ENCODE data around the gene SLC4A2. TPM values are rescaled to one million over a fixed set of nuclear protein-coding genes. Genes with fewer than 3 reads are reported as not detected.
A peak's percentile ranks its signal among the peaks of the same experiment; 100 is the strongest.

The SLC4A2 gene
- total RNA-seq, 1 experiment from 2014 or later = 164 TPM

GRCh38 chr7:151076863-151077704 is 17.7 kb downstream of the SLC4A2 start (continued):
- no peak for TF ChIP-seq TCF7 (CRISPR knock-in tag; IDR thresholded peaks at IDR 0.05; ENCODE audit: low read depth)

- no peaks in the 10 kb centered on the region for H3K27me3 Mint-ChIP-seq (ENCODE audit: low read depth)
- peaks cover 35% of the 10 kb centered on the region for H3K4me1 Mint-ChIP-seq
- no peak overlapping the region; the same call in 1 of the 2 replicates for H3K27ac Mint-ChIP-seq
- peaks cover 20% of the 10 kb centered on the region for H3K36me3 Mint-ChIP-seq
- no peak for DNase-seq (ENCODE audit: low spot score)
- POLR2A ChIA-PET = interaction anchor here (1.1 to 2.2 kb wide), 2 partner anchors 9 to 15 kb away, joined by 4 to 13 read pairs; no protein-coding TSS in a partner anchor
- H3K4me3 Mint-ChIP-seq = peak overlapping the region; percentile 24
- no peak for ATAC-seq
- CTCF ChIA-PET = interaction anchor here (0.6 to 4.8 kb wide), 13 partner anchors 8 to 90 kb away, joined by 3 to 64 read pairs (median 3); partner anchors contain the start of genes ABCB8 and AGAP3
- TF ChIP-seq E2F5 (CRISPR knock-in tag; IDR thresholded peaks at IDR 0.05) (no peak), ZNF219 (CRISPR knock-in tag; IDR thresholded peaks at IDR 0.05; ENCODE audit: borderline replicate concordance) (no peak)
- H3K9me3 Mint-ChIP-seq = no peaks in the 10 kb centered on the region
These were observed 18.4 kb downstream of the SLC4A2 start for GRCh38 chr7:151077705-151078232.

GRCh38 chr7:151078233-151079040 is 19.0 kb downstream of the SLC4A2 start:
- H3K4me3 Mint-ChIP-seq = peak overlapping the region; percentile 80
- peak overlapping the region; percentile 31 for H3K27ac Mint-ChIP-seq

GRCh38 chr7:151079199-151079910 is 20.0 kb downstream of the SLC4A2 start:
- ChIA-PET POLR2A (no interaction called here), CTCF (interaction anchor here (1.1 to 4.8 kb wide), 5 partner anchors 17 to 51 kb away, joined by 3 to 64 read pairs (median 8); partner anchors contain the start of gene ABCB8)
- no peaks in the 10 kb centered on the region for H3K27me3 Mint-ChIP-seq (ENCODE audit: low read depth)
- no peaks in the 10 kb centered on the region for H3K9me3 Mint-ChIP-seq
- TF ChIP-seq HMGXB4 (CRISPR knock-in tag; IDR thresholded peaks at IDR 0.05) (no peak), NR1H2 (CRISPR knock-in tag; IDR thresholded peaks at IDR 0.05) (no peak), SMAD4 (CRISPR knock-in tag; IDR thresholded peaks at IDR 0.05) (no peak), MAX (CRISPR knock-in tag; IDR thresholded peaks at IDR 0.05) (no peak)
- H3K4me3 Mint-ChIP-seq = peak overlapping the region; percentile 80
- peak overlapping the region; percentile 31 for H3K27ac Mint-ChIP-seq
- H3K4me1 Mint-ChIP-seq = peaks cover 37% of the 10 kb centered on the region
- peaks cover 14% of the 10 kb centered on the region for H3K36me3 Mint-ChIP-seq
- DNase-seq (ENCODE audit: low spot score) (no peak), ATAC-seq (no peak)

More at GRCh38 chr7:151078233-151079040, 19.0 kb downstream of the SLC4A2 start:
- Mint-ChIP-seq H3K36me3 (peaks cover 20% of the 10 kb centered on the region), H3K27me3 (ENCODE audit: low read depth) (no peaks in the 10 kb centered on the region), H3K4me1 (peaks cover 37% of the 10 kb centered on the region), H3K9me3 (no peaks in the 10 kb centered on the region)
- POLR2A ChIA-PET = interaction anchor here (1.1 to 2.2 kb wide), 2 partner anchors 9 to 16 kb away, joined by 4 to 13 read pairs; no protein-coding TSS in a partner anchor
- ATAC-seq (peak; percentile 12), DNase-seq (ENCODE audit: low spot score) (peak; percentile 62)
- no peak for TF ChIP-seq MLX (CRISPR knock-in tag; IDR thresholded peaks at IDR 0.05)
- CTCF ChIA-PET = interaction anchor here (0.6 to 4.8 kb wide), 10 partner anchors 7 to 50 kb away, joined by 3 to 64 read pairs (median 6); partner anchors contain the start of genes ABCB8 and AGAP3
